ENCODE measurements around the gene TMEM38A.
"Not testable (repeated sequence)": the region's sequence is repeated elsewhere in the genome, so short reads cannot be mapped to it uniquely, and the experiment has no call there.

The TMEM38A gene

GRCh38 chr19:16679811-16680210 lies 18.9 kb downstream of the TMEM38A start:
- no peak for DNase-seq

DNA sequence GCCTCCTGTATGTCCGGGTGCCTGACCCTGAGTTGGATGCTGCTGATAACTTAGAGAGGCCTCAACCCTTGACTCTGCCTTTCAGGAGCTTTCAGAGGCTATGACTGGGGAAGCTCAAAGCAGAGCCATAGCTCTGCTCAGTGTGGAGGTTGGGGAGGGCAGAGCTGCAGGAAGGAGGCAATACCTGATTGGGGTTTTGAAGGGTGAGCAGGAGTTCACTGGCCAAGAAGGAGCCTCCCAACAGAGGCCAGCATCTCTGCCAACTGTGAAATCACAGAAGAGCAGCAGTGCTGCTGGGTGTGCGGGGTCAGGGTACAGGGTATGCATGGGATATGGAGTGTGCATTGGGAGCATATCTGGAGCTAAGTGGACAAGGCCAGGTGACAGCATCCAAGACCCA lies 21.6 kb downstream of the TMEM38A start:
- no peak for DNase-seq

DNA sequence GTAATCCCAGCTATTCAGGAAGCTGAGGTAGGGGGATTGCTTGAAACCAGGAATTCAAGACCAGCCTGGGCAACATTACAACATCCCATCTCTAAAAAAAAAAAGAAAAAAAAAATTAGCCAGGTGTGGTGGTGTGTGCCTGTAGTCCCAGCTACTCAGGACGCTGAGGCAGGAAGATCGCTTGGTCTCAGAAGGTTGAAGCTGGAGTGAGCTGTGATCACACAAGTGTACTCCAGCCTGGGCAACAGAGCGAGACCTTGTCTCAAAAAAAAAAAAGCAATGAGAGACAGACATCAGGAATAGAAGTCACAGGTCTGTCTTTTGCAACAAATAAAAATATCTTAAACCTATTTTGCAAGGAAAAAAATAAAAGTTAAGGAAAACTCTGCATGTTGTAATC lies 23.3 kb downstream of the TMEM38A start:
- DNase-seq: no peak

DNA sequence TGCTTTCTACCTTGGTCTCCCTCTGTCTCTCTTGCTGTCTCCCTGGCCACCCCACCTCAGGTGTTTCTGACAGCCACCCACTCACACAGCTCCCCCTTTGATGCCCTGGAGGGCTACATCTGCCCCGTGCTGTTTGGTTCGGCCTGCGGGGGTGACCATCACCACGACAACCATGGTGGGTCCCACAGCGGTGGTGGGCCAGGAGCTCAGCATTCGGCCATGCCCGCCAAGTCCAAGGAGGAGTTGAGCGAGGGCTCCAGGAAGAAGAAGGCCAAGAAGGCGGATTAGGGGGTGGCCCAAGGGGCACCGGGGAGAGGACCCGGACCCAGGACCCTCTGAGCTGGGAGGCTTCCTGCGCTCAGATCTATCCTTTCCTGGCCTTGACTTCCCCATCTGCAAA lies 27.1 kb downstream of the TMEM38A start:
- no peak for DNase-seq

GRCh38 chr19:16698914-16699313 lies 38.0 kb downstream of the TMEM38A start:
- no peak for DNase-seq

GRCh38 chr19:16702123-16702522 lies 41.2 kb downstream of the TMEM38A start:
- DNase-seq: no peak

- DNase-seq: no peak
Measured at GRCh38 chr19:16703677-16704076, 42.7 kb downstream of the TMEM38A start.

DNA sequence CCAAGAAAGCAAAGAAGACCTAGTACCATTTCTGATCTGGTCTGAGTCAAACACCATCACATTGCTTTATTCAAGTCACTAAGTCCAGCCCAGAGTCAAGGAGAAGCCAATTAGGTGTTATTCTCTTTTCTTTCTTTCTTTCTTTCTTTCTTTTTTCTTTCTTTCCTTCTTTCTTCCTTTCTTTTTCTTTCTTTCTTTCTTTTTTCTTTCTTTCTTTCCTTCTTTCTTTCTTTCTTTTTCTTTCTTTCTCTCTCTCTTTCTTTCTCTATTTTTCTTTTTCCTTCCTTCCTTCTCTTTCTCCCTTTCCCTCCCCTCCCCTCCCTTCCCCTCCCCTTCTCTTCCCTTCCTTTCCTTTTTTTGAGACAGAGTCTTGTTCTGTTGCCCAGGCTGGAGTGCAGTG lies 49.9 kb downstream of the TMEM38A start:
- DNase-seq: not testable (repeated sequence)

DNA sequence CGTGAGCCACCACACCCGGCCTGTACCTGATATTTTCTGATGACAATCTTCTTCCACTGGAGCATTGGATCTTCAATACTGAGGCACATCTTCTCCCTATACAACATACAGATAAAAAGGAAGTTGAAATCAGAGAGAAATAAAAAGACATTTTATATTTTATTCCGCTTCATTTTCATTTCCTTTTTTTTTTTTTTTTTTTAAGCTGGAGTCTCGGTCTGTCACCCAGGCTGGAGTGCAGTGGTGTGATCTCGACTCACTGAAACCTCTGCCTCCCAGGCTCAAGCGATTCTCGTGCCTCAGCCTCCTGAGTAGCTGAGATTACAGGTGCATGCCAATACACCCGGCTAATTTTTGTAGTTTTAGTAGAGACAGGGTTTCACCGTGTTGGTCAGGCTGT lies 51.4 kb downstream of the TMEM38A start:
- not testable (repeated sequence) for DNase-seq

GRCh38 chr19:16714702-16715287 lies 53.9 kb downstream of the TMEM38A start:
- no peak for DNase-seq

DNA sequence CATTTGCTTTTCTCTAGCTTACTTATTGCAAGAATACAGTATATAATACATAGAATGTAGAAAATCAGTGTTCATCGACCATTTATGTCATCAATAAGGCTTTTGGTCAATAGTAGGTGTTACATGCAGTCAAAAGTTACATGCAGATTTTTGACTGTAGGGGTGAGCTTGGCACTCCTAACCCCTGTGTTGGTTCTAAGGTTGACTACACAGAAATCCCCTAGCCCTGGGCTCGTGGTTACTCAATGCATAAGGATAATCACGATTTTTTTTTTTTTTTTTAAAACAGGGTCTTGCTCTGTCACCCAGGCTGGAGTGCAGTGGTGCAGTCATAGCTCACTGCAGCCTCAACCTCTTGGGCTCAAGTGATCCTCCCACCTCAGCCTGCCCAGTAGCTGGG lies 54.7 kb downstream of the TMEM38A start:
- DNase-seq: no peak

- DNase-seq: no peak
Measured at GRCh38 chr19:16721051-16721450, 60.1 kb downstream of the TMEM38A start.

DNA sequence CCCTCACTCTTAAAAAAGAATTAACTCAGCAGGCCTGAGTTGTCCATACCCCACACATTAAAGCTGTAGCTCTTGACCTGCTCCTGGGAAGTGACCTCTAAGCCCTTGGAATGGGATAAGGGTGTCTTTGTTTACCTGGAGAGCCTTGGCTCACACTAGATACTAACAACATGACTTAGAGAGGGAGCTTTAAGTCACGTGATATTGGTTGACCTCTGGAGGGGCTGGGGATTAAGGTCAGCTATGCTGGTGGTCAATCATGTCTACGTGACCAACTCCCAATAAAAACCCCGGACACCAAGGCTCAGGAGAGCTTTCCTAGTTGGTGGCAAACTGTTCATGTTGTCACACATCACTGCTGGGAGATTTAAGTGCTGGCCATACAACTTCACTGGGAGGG lies 61.7 kb downstream of the TMEM38A start:
- no peak for DNase-seq

- DNase-seq: no peak
Measured at GRCh38 chr19:16726916-16727315, 66.0 kb downstream of the TMEM38A start.

DNA sequence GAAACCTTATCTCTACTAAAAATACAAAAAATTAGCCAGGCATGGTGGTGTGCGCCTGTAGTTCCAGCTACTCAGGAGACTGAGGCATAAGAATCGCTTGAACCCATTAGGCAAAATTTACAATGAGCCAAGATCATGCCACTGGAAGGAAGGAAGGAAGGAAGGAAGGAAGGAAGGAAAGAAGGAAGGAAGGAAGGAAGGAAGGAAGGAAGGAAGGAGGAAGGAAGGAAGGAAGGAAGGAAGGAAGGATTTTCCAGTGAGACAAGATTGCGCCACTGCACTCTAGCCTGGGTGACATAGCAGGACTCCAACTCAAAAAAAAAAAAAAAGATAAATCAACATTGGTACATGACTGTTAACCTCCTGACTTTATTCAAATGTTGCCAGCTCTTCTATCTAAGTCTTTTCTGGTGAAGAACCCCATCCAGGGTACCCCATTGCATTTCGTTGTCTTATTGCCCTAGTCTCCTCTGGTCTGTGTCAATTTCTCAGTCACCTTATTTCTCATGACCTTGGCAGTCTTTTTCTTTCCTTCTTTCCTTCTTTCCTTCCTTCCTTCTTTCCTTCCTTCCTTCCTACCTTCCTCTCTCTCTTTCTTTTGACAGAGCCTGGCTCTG lies 74.8 kb downstream of the TMEM38A start:
- DNase-seq: not testable (repeated sequence)

DNA sequence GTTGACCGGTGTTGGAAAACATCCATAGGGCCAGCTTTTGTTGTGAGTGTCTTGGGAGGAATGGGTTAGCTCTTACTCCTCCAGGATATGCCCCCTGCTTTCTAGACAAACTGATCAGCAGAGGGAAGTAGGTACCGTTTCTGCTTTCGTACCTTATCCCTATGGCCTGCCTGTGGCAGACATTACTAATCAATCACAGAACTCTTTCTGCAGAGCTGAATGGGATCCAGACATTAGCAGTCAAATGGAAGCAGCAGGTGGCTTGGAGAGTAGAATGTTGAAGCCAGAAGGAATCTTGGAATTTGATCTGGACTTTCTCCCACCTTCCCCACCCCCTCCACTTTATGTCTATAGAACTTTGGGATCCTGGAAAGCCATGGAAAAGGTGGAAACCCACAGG lies 75.8 kb downstream of the TMEM38A start:
- DNase-seq: no peak

- no peak for DNase-seq
Measured at GRCh38 chr19:16737911-16738310, 77.0 kb downstream of the TMEM38A start.

- DNase-seq: no peak
Measured at GRCh38 chr19:16739546-16739945, 78.6 kb downstream of the TMEM38A start.

Measured in 8988T (cell line).